OCI-LY7 (cell line): Measurements from ENCODE around the gene TTC21A.

ENCODE experiments used
- CTCF ChIP-seq: fragments of 200-600 bp; sonication (generic); conservative IDR thresholded peaks from 2 replicates; pipeline ENCODE4 v1.5.1; 2014; ENCODE audit warnings: mild to moderate bottlenecking, antibody characterized with exemption, low read length, moderate library complexity, mixed read lengths
- EZH2phosphoT487 ChIP-seq: fragments of 200-600 bp; sonication (generic); IDR thresholded peaks from 2 replicates; pipeline ENCODE4 v1.6.1; 2018; ENCODE audit warnings: low read depth, borderline replicate concordance, mild to moderate bottlenecking, mixed run types, antibody characterized with exemption, low read length, moderate library complexity, mixed read lengths

GRCh38 chr3:39149498-39150147 lies 42.1 kb downstream of the TTC21A start:
- TF ChIP-seq EZH2phosphoT487 (no peak), CTCF (no peak)
